HG02885 (cell line): ENCODE data around the gene OTULINL.

Experiments
- ATAC-seq: cut with Tn5 transposase; IDR thresholded peaks from one replicate; pipeline ENCODE4 v1.9.1; 2021; ENCODE audit warnings: mild to moderate bottlenecking; ENCODE audit not compliant: unreplicated experiment, poor library complexity

Gene OTULINL

DNA sequence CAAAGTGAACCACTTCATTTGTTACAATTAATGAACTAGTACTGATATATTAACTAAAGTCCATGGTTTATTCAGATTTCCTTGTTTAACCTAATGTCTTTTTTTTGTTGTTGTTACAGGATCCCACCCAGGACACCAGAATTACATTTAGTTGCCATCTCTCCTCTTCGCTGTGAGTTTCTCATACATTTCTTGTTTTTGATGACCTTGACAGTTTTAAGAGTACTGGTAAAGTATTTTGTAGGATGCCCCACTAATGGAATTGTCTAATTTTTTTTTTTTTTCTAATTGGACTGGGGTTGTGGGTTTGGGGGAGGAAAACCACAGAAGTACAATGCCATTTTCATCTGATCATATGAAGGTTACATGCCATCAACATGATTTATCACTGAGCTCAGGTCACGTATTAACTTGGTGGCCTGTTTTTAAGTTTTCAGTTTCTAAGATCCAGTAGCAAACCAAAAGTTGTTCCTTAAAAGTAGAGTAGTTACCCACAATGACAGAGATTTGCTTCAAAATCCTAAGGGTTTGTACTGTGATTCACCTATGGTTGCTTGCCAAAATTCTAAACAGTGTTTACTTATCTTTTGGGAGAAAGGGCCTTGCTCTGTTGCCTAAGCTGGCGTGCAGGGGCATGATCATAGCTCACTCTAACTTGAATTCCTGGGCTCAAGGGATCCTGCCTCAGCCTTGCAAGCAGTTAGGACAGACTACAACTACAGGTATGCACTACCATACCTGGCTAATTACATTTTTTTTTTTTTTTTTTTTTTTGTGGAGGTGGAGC is 78.4 kb downstream of the OTULINL start:
- no peak for ATAC-seq

GRCh38 chr5:14660833-14661232 is 79.2 kb downstream of the OTULINL start:
- ATAC-seq = no peak
